ENCODE data around the gene GNB5. TPM values are rescaled to one million over a fixed set of nuclear protein-coding genes. Genes with fewer than 3 reads are reported as not detected.

GNB5 gene
- total RNA-seq, 2 donors from 2014 or later, result 27.9 to 43.2 TPM

DNA sequence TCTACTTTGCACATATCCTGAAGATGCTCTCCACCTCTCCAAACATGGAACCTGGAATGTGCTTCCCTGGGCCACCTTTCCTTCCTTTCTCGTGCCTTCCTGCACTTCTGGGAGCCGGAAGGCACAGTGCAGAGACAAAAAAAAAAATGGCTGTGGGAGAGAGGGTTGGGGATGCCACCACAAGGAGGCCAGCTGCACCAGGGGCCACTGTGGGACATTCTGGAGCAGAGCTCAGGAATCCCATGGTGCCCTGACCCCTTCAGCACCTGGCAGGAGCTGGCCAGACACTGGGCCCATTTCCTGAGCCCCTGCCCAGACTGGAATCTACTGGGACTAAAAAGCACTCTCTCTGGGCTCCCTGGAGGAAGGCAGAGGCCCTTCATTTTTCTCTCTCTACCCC, 70.7 kb downstream of the GNB5 start:
- Histone ChIP-seq H3K36me3 (peaks cover 5% of the 10 kb centered on the region), H3K4me1 (ENCODE audit: control insufficient read depth in 1 of 2, low read depth in 2 of 2) (no peaks in the 10 kb centered on the region), H3K27me3 (replicated peaks; ENCODE audit: insufficient read depth) (no peaks in the 10 kb centered on the region), H3K4me3 (no peak overlapping the region), H3K27ac (no peak overlapping the region), H3K9me3 (no peaks in the 10 kb centered on the region)
- no peak for DNase-seq (ENCODE audit: low spot score)
- no peak for ATAC-seq (ENCODE audit: insufficient number of reproducible peaks, low FRiP score, low read depth)
- TF ChIP-seq, protein P1, sequence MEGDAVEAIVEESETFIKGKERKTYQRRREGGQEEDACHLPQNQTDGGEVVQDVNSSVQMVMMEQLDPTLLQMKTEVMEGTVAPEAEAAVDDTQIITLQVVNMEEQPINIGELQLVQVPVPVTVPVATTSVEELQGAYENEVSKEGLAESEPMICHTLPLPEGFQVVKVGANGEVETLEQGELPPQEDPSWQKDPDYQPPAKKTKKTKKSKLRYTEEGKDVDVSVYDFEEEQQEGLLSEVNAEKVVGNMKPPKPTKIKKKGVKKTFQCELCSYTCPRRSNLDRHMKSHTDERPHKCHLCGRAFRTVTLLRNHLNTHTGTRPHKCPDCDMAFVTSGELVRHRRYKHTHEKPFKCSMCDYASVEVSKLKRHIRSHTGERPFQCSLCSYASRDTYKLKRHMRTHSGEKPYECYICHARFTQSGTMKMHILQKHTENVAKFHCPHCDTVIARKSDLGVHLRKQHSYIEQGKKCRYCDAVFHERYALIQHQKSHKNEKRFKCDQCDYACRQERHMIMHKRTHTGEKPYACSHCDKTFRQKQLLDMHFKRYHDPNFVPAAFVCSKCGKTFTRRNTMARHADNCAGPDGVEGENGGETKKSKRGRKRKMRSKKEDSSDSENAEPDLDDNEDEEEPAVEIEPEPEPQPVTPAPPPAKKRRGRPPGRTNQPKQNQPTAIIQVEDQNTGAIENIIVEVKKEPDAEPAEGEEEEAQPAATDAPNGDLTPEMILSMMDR (IDR thresholded peaks at IDR 0.05), result no peak

DNA sequence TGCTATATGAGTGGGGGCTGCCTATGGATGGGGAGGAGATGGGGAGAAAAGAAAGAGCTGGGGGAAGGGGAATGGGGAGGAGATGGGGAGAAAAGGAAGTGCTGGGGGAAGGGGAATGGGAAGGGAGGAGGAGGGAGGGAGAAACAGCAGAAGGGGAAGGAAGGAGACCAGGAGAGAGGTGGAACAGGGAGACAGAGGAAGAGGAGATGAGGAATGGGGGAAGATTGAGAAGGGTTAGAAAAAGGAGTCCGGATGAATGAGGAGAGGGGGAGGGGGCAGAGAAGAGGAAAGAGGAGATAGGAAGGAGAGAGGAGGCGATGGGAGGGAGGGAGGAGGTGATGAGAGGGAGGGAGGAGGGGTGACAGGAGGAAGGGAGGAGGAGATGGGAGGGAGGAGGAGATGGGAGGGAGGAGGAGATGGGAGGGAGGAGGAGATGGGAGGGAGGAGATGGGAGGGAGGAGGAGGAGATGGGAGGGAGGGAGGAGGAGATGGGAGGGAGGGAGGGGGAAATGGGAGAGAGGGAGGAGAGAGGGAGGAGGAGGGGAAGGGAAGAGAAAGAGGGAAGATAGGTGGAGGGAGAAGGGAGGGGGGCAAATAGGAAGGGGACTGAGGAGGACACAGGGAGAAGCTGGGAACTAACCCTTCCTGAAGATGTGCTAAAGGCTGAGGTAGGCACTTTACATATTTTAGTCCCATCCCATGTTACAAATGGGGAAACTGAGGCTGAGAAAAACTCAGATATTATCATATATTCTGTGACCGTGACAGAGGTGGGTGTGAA, 72.0 kb downstream of the GNB5 start:
- Histone ChIP-seq H3K4me1 (ENCODE audit: control insufficient read depth in 1 of 2, low read depth in 2 of 2) (no peaks in the 10 kb centered on the region), H3K9me3 (no peaks in the 10 kb centered on the region), H3K27ac (no peak overlapping the region), H3K36me3 (peaks cover 5% of the 10 kb centered on the region), H3K27me3 (replicated peaks; ENCODE audit: insufficient read depth) (no peaks in the 10 kb centered on the region), H3K4me3 (no peak overlapping the region)
- ATAC-seq (ENCODE audit: insufficient number of reproducible peaks, low FRiP score, low read depth) (no peak), DNase-seq (ENCODE audit: low spot score) (no peak)
- TF ChIP-seq, protein P1 (IDR thresholded peaks at IDR 0.05), result no peak

DNA sequence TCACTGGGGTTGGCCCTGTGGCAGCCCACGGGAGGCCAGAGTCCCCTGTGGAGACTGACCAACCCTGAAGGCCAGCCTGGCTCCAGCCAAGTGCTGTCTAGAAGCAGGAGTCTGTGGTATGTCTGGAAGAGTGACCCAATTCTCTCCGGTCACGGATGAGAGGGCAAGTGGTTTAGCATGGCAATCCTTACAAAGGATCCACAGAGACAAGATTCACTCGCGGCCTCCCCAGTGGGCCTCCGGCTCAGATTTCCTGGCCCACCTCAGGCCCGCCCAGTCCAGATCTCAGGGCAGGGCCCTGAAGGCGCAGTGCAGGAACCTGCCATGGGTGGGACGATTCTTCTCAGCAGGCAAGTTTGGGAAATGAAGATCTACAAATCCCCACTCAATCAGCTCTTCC, 73.6 kb downstream of the GNB5 start:
- ATAC-seq (ENCODE audit: insufficient number of reproducible peaks, low FRiP score, low read depth), result no peak
- no peak overlapping the region for H3K4me3 ChIP-seq
- TF ChIP-seq, protein P1 (IDR thresholded peaks at IDR 0.05), result no peak
- no peaks in the 10 kb centered on the region for H3K27me3 ChIP-seq (replicated peaks; ENCODE audit: insufficient read depth)
- peaks cover 5% of the 10 kb centered on the region for H3K36me3 ChIP-seq
- no peak overlapping the region for H3K27ac ChIP-seq
- no peaks in the 10 kb centered on the region for H3K9me3 ChIP-seq
- DNase-seq (ENCODE audit: low spot score), result no peak
- peaks cover 0 to under 1% of the 10 kb centered on the region in 2 donors for H3K4me1 ChIP-seq (ENCODE audit: control insufficient read depth in 1 of 2, low read depth in 2 of 2)

DNA sequence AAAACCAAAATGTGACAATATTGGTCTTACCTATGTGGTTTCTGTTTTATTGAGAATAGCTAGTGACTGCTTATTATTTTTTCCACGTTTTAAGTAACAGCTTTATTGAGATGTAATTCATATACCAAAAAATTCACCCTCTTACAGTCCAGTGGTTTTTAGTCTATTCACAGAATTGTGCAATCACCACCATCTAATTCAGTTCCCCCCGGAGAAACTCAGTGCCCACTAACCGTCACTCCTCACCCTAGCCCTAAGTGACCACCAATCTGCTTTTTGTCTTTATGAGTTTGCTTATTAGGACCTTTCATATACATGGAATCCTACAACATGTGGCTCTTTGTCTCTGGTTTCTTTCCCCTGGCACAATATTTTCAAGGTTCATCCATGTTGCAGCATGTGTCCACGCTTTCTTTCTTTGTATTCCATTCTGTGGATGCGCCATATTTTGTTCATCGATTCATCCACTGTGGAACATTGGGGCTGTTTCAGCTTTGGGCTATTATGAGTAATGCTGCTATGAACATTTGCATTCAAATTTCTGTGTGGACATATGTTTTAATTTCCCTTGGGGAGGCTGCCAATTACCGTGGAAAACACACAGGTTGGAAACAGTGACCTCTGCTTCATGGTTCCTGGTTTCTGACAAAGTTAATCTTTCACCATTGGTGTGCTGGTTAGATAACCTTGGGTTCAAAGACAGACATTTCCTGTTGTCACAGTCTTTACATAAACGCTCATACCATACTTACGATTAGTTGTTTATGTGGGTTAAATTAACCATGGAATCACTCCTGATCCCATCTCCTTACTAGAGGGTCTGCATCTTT, 75.4 kb downstream of the GNB5 start:
- DNase-seq (ENCODE audit: low spot score), result no peak
- Histone ChIP-seq H3K4me3 (no peak overlapping the region), H3K27ac (no peak overlapping the region), H3K27me3 (replicated peaks; ENCODE audit: insufficient read depth) (no peaks in the 10 kb centered on the region), H3K9me3 (no peaks in the 10 kb centered on the region), H3K36me3 (no peaks in the 10 kb centered on the region), H3K4me1 (ENCODE audit: control insufficient read depth in 1 of 2, low read depth in 2 of 2) (peaks cover 0 to 9% of the 10 kb centered on the region in 2 donors)
- TF ChIP-seq, protein P1 (IDR thresholded peaks at IDR 0.05), result no peak
- no peak for ATAC-seq (ENCODE audit: insufficient number of reproducible peaks, low FRiP score, low read depth)

Measured in thoracic aorta (tissue), 2 donors.